Keratinocyte (primary cell): ENCODE results near the gene PTCRA. TPM values are rescaled to one million over a fixed set of nuclear protein-coding genes. Genes with fewer than 3 reads are reported as not detected.

Source experiments
- DNase-seq: peaks from one replicate; pipeline ENCODE4 v3.0.0-alpha.2; 2011; ENCODE audit warnings: low read depth, missing footprints, low spot score
- FAIRE-seq: peaks from 2 replicates; lab custom pipeline; 2011; peaks lifted over from hg19 to GRCh38; lab: Jason Lieb, UNC
- H2AFZ ChIP-seq: 2 replicates; pipeline ENCODE4 v1.6.0; 2012; ENCODE audit warnings: low read length, control low read depth, inconsistent platforms; ENCODE audit not compliant: control insufficient read depth
- H3K27ac ChIP-seq: 2 replicates; pipeline ENCODE4 v1.5.1; 2011; ENCODE audit warnings: low read length; ENCODE audit not compliant: control insufficient read depth, insufficient read depth
- H3K27me3 ChIP-seq: 3 replicates; pipeline ENCODE4 v1.6.0; 2011; ENCODE audit warnings: low read length; ENCODE audit not compliant: control insufficient read depth, insufficient read depth; ENCODE audit errors: extremely low read depth
- H3K36me3 ChIP-seq, 2 experiments: 2 replicates in 1 of 2; 3 replicates in 1 of 2; pipeline ENCODE4 v1.5.1; 2011; ENCODE audit warnings: low read length in 2 of 2, mild to moderate bottlenecking in 1 of 2; ENCODE audit not compliant: control insufficient read depth in 2 of 2, insufficient read depth in 2 of 2; ENCODE audit errors: extremely low read depth in 1 of 2
- H3K4me1 ChIP-seq: 3 replicates; pipeline ENCODE4 v1.5.1; 2011; ENCODE audit warnings: low read length; ENCODE audit not compliant: control insufficient read depth, insufficient read depth; ENCODE audit errors: extremely low read depth
- H3K4me2 ChIP-seq: 3 replicates; pipeline ENCODE4 v1.6.0; 2011; ENCODE audit warnings: low read depth, low read length; ENCODE audit not compliant: control insufficient read depth, insufficient read depth; ENCODE audit errors: extremely low read depth
- H3K4me3 ChIP-seq, 3 experiments: fragments of 200-600 bp in 1 of 3; sonication (generic) in 1 of 3; 2 replicates in 2 of 3; 3 replicates in 1 of 3; pipeline ENCODE4 v1.5.1; 2011 to 2016; ENCODE audit warnings: low read length in 3 of 3, mild to moderate bottlenecking in 3 of 3, control low read depth in 2 of 3, inconsistent platforms in 1 of 3, low read depth in 1 of 3, mixed read lengths in 1 of 3, mixed run types in 1 of 3, moderate library complexity in 1 of 3; ENCODE audit not compliant: control insufficient read depth in 2 of 3, insufficient read depth in 2 of 3; ENCODE audit errors: extremely low read depth in 1 of 3
- H3K79me2 ChIP-seq: 2 replicates; pipeline ENCODE4 v1.6.0; 2012; ENCODE audit warnings: low read length; ENCODE audit not compliant: control insufficient read depth, insufficient read depth
- H3K9ac ChIP-seq: 3 replicates; pipeline ENCODE4 v1.6.0; 2011; ENCODE audit warnings: low read length; ENCODE audit not compliant: control insufficient read depth, insufficient read depth; ENCODE audit errors: extremely low read depth
- H3K9me1 ChIP-seq: 3 replicates; pipeline ENCODE4 v1.6.0; 2011; ENCODE audit warnings: low read length; ENCODE audit not compliant: control insufficient read depth, insufficient read depth; ENCODE audit errors: extremely low read depth
- H3K9me3 ChIP-seq: 2 replicates; pipeline ENCODE4 v1.5.1; 2012; ENCODE audit warnings: low read depth, low read length; ENCODE audit not compliant: control insufficient read depth
- H4K20me1 ChIP-seq: 3 replicates; pipeline ENCODE4 v1.6.0; 2011; ENCODE audit warnings: low read length; ENCODE audit not compliant: control insufficient read depth, insufficient read depth; ENCODE audit errors: extremely low read depth
- EZH2 ChIP-seq: IDR thresholded peaks from one replicate; pipeline ENCODE4 v1.6.1; 2012; ENCODE audit warnings: inconsistent platforms, mild to moderate bottlenecking, low read length, moderate library complexity
- dilution Hi-C: fragments of 300-500 bp; cut with MboI; formaldehyde crosslinking; loops from one replicate; pipeline ENCODE4 v1.7.0; 2020; ENCODE audit warnings: low sequenced_read_pairs; ENCODE audit not compliant: extremely low pct_ligation_motif_present
- polyA plus RNA-seq, 5 experiments: library from polyadenylated mRNA; depleted of rRNA in 3 of 5; stranded (reverse) in 3 of 5; stranded (forward) in 1 of 5; unstranded in 1 of 5; fragments of >200 nt; gene quantifications; 1 replicate in 1 of 5; 2 replicates in 3 of 5; 3 replicates in 1 of 5; pipeline versions ENCODE4 v1.2.1 to v1.2.3, GENCODE V29; 2011 to 2012; ENCODE audit warnings: missing spikeins in 2 of 5, low read depth in 1 of 5, low replicate concordance in 1 of 5
- TF ChIP-seq, protein P1 (sequence below), 3 experiments: IDR thresholded peaks in 1 of 3; conservative IDR thresholded peaks in 1 of 3; optimal IDR thresholded peaks in 1 of 3; 2 replicates in 2 of 3; 3 replicates in 1 of 3; pipeline versions ENCODE3 to v1.5.1; 2011; ENCODE audit warnings: low read length in 3 of 3, mild to moderate bottlenecking in 3 of 3, moderate library complexity in 2 of 3, control low read depth in 1 of 3, inconsistent platforms in 1 of 3; ENCODE audit not compliant: insufficient read depth in 2 of 3; ENCODE audit errors: extremely low read depth in 1 of 3

Gene PTCRA
- polyA plus RNA-seq, 1 donor (not counting 4 experiments of a cell fraction or from before 2014, with no cell fraction given): not detected

GRCh38 chr6:42961020-42961470 lies 45.2 kb downstream of the PTCRA start:
- Histone ChIP-seq H4K20me1 (no peaks in the 10 kb centered on the region), H3K79me2 (no peaks in the 10 kb centered on the region), H3K9me3 (no peaks in the 10 kb centered on the region), H2AFZ (peak overlapping the region; percentile 69), H3K9ac (peak overlapping the region; percentile 34), H3K9me1 (no peaks in the 10 kb centered on the region), H3K27ac (no peak overlapping the region), H3K4me2 (peak overlapping the region; percentile 89), H3K36me3 (peaks cover 4 to 12% of the 10 kb centered on the region in 2 experiments), H3K4me1 (peaks cover 9% of the 10 kb centered on the region), H3K27me3 (no peaks in the 10 kb centered on the region), H3K4me3 (peak overlapping the region; percentile 35 to 69 (median 62))
- TF ChIP-seq, protein P1, sequence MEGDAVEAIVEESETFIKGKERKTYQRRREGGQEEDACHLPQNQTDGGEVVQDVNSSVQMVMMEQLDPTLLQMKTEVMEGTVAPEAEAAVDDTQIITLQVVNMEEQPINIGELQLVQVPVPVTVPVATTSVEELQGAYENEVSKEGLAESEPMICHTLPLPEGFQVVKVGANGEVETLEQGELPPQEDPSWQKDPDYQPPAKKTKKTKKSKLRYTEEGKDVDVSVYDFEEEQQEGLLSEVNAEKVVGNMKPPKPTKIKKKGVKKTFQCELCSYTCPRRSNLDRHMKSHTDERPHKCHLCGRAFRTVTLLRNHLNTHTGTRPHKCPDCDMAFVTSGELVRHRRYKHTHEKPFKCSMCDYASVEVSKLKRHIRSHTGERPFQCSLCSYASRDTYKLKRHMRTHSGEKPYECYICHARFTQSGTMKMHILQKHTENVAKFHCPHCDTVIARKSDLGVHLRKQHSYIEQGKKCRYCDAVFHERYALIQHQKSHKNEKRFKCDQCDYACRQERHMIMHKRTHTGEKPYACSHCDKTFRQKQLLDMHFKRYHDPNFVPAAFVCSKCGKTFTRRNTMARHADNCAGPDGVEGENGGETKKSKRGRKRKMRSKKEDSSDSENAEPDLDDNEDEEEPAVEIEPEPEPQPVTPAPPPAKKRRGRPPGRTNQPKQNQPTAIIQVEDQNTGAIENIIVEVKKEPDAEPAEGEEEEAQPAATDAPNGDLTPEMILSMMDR (optimal IDR thresholded peaks at IDR 0.05 in 1 of 3, IDR thresholded peaks at IDR 0.05 in 1 of 3, conservative IDR thresholded peaks at IDR 0.05 in 1 of 3; ENCODE audit: extremely low read depth in 1 of 3, insufficient read depth in 2 of 3, low read length in 3 of 3): no peak
- no peak for TF ChIP-seq EZH2
- FAIRE-seq (no peak), DNase-seq (no peak)
- dilution Hi-C loops: no loop called here

- H3K36me3 ChIP-seq: peaks cover 7 to 16% of the 10 kb centered on the region in 2 experiments
- H3K9me3 ChIP-seq: no peaks in the 10 kb centered on the region
- no peaks in the 10 kb centered on the region for H3K79me2 ChIP-seq
- H3K4me3 ChIP-seq: no peak overlapping the region
- TF ChIP-seq EZH2: no peak
- TF ChIP-seq, protein P1 (optimal IDR thresholded peaks at IDR 0.05 in 1 of 3, IDR thresholded peaks at IDR 0.05 in 1 of 3, conservative IDR thresholded peaks at IDR 0.05 in 1 of 3; ENCODE audit: extremely low read depth in 1 of 3, insufficient read depth in 2 of 3, low read length in 3 of 3): no peak
- no peak overlapping the region for H3K9ac ChIP-seq
- no peaks in the 10 kb centered on the region for H3K9me1 ChIP-seq
- peaks cover 9% of the 10 kb centered on the region for H3K4me1 ChIP-seq
- dilution Hi-C loops: no loop called here
- no peak overlapping the region for H2AFZ ChIP-seq
- no peak for FAIRE-seq
- no peak overlapping the region for H3K27ac ChIP-seq
- DNase-seq: no peak
- no peaks in the 10 kb centered on the region for H3K27me3 ChIP-seq
- no peaks in the 10 kb centered on the region for H4K20me1 ChIP-seq
- H3K4me2 ChIP-seq: no peak overlapping the region
Observed at GRCh38 chr6:42962096-42962495, 46.2 kb downstream of the PTCRA start.
